Left colon (tissue), 2 donors: ENCODE measurements around the gene PSMD1. TPM values are rescaled to one million over a fixed set of nuclear protein-coding genes. Genes with fewer than 3 reads are reported as not detected.
"Not testable (repeated sequence)": the region's sequence is repeated elsewhere in the genome, so short reads cannot be mapped to it uniquely, and the experiment has no call there.

ENCODE experiments used
- ATAC-seq: fragments of 200-7000 bp; cut with Tn5 transposase; one replicate; pipeline ENCODE4 v1.9.1; 2020; ENCODE audit warnings: mild to moderate bottlenecking, moderate library complexity
- DNase-seq, 2 donors: peaks; one replicate each; pipeline ENCODE4 v3.0.0-alpha.2; 2020
- intact Hi-C, 2 donors: fragments of 100-400 bp; cut with DNase I in 1 of 2; cut with micrococcal nuclease in 1 of 2; formaldehyde crosslinking; loops; one replicate each; pipeline versions ENCODE4 v1.11.2 to v1.14.0; 2022; cut with DNase I, micrococcal nuclease
- total RNA-seq, 2 donors: library from RNA; stranded (reverse); fragmentation: NEBNext Ultra II Directional; extraction: Animal tissue kit (Norgen Biotek cat#: 25700); gene quantifications; one replicate each; pipeline ENCODE4 v1.2.1, GENCODE V29; 2021
- donor health status: DM: no; HTN: no; CAD: no.
- donor health status: DM: yes; HTN: yes; CAD: no.

PSMD1 gene
- total RNA-seq, 2 donors from 2014 or later = 81.3 to 91.0 TPM

DNA sequence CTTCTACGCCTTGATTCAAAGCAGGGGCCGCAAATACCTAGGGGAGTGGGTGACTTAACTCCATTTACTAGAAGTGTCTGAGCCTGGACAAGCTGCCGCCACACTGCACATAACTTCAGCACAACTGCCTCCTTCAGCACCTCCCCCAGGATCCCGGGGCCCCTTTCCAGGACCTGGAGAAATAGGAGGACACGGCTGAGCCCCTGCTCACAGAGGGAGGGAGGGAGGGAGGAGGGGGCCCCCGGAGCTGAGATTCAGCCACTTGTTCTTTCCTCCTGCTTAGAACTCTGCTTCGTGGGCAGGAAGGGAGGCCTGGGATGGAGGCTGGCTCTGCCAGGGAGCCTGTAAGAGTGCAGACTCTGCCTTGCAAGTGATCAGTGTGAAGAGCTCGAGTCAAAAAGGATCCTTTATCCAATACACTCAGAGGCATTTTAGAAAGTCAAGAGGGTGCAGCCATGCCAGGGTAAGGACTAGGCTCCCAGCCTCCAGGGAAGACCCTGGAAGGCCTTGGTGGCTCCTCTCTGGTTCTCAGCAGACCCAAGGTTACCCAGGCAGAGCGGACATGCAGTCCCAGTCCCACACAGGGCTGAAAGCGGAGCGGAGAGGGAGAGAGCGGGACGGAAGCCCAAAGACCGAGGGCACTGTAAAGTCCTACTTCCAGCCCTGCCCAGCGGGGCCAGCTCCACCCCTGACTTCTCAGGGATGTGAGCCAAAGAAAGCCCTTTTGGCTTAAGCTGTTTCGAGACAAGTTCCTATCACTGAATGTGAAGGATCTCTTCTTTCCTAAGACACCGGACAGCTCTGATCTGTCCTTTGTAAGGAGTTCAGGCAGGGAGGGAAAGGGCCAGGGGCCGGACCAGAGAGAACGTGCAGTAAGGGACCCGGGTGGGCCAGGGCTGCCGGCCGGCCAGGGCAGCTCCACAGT, 133.2 kb downstream of the PSMD1 start:
- ATAC-seq (peak; percentile 58), DNase-seq (peak; percentile 31 to 44)
- intact Hi-C loops = loop anchor here in 1 of 2 donors (10.0 kb wide), 1 partner anchor 85 kb away; no protein-coding TSS in a partner anchor

DNA sequence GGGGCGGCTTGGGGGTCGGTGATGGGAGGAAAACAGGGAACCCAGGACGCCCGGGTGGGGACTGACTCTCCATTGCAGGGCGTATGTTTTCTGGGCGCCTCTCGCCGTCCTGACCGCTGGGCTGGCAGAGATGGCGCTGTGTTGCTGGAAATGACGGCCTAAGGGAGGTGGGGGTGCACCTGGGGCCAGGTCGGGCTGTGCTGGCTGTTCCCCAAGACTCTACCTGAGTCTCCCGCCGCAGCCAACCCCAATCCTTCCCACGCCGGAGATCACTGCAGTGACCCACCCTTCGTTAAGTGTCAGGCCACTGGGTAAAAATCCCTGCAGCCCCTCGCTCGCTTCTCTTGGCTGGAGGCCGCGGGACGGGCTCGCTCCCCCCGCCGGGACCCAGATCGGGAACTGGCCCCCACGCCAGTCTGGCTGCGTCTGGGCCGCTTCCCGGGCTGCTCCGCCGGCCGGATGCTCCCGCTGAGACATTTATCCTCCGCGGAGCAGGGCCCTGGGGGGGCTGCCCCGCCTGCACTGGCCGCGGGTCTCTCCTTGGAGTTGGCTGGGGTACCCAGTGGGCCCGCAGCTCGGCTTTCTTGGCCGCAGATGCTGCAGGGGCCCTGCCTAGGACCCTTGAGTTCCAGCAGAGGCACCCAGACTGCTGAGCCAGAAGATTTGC, 134.0 kb downstream of the PSMD1 start:
- intact Hi-C loops = loop anchor here in 1 of 2 donors (10.0 kb wide), 1 partner anchor 86 kb away; no protein-coding TSS in a partner anchor
- DNase-seq = peak; percentile 50 to 60

GRCh38 chr2:231191896-231192872, 135.5 kb downstream of the PSMD1 start:
- ATAC-seq = peak; percentile 54
- DNase-seq = peak; percentile 63 to 74
- intact Hi-C loops = loop anchor here in 1 of 2 donors (10.0 kb wide), 1 partner anchor 87 kb away; no protein-coding TSS in a partner anchor

More for the DNA sequence above, 134.0 kb downstream of the PSMD1 start:
- ATAC-seq = peak; percentile 87

DNA sequence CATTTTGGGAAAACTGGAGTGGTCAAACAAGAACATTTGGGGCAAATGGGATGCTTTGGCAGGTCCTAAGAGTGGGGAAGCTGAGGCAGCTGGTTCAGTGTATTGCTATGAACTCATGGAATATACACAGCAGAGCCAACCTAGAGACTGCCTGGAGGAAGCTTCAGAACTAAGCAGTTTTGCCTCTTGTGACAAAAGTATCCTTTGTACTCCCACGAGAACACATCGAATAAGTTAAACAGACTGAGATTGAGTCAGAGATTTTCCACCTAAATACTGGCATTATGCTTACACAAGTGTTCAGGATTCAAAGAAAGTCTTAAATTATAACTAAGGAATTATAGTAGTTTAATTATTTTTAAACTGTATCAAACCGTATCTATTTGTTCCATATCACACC, 136.5 kb downstream of the PSMD1 start:
- DNase-seq = no peak
- no peak for ATAC-seq
- intact Hi-C loops = loop anchor here in 1 of 2 donors (10.0 kb wide), 1 partner anchor 88 kb away; no protein-coding TSS in a partner anchor

GRCh38 chr2:231196592-231196991, 139.9 kb downstream of the PSMD1 start:
- intact Hi-C loops = loop anchor here in 1 of 2 donors (10.0 kb wide), 1 partner anchor 92 kb away; no protein-coding TSS in a partner anchor
- no peak for ATAC-seq
- no peak for DNase-seq

GRCh38 chr2:231197196-231197595, 140.5 kb downstream of the PSMD1 start:
- ATAC-seq, DNase-seq: not testable (repeated sequence)
- intact Hi-C loops = loop anchor here in 1 of 2 donors (10.0 kb wide), 1 partner anchor 92 kb away; no protein-coding TSS in a partner anchor

DNA sequence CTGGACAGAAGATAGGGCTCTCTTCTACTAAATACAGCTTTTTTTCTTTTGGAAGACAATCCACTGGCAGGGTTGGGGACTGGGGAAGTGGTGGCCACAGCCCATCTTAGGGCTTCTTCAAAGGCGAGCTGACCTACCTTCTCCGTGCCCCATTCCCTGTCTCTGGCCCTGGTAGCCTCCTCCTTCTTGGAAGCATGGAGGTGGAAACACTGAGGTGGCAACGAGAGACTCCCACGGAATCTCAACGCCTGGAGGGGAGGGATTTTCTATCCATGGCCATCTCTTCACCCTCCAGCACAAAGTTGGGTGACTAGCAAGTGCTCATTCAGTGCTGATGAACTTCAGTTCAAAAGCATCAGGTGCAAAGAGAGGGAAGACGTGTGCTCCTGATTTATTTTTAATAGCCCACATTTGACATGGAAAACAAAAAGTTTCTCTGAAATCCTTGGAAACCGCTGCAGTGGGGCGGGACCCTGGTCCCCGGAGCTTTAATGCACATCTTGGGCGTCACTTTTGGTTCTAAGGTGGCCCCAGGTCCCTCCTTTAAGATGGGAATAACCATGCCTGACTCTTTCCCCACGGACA, 141.1 kb downstream of the PSMD1 start:
- no peak for DNase-seq
- ATAC-seq = no peak
- intact Hi-C loops = loop anchor here in 1 of 2 donors (10.0 kb wide), 1 partner anchor 93 kb away; no protein-coding TSS in a partner anchor

- ATAC-seq = peak; percentile 99
- DNase-seq = peak; percentile 61 to 82
- intact Hi-C loops = loop anchor here in 1 of 2 donors (10.0 kb wide), 1 partner anchor 94 kb away; no protein-coding TSS in a partner anchor
Measured at GRCh38 chr2:231198291-231199173, 141.9 kb downstream of the PSMD1 start, which contains the start of gene ARMC9. TSS of gene ARMC9 (plus strand) at chr2:231198631. CDS start at chr2:231206239, 7,608 bp downstream.

DNA sequence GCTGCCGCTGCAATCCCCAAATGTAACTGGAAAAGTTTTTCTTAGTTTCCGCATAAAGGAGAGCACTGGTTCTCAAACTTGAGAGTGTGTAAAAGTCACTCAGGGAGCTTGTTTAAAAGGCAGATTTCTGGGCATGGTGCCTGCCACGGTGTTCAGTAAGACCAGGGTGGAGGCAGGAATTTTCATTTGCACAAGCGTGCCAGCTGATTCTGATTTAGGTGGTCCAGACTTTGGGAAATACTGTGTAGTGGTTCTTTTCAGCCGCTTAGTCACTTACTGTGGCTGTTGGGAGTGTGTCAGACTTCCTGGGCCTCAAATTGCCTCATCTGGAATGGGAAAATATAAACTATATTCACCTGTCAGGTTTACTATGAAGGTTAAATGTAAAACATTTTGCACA, 142.6 kb downstream of the PSMD1 start:
- ATAC-seq = peak; percentile 15
- intact Hi-C loops = loop anchor here in 1 of 2 donors (10.0 kb wide), 1 partner anchor 94 kb away; no protein-coding TSS in a partner anchor
- no peak for DNase-seq

- no peak for ATAC-seq
- peak in 1 of 2 donors; percentile 18 for DNase-seq
- intact Hi-C loops = no loop called here
Measured at GRCh38 chr2:231200805-231201474, 144.3 kb downstream of the PSMD1 start.

- no peak for DNase-seq
- no peak for ATAC-seq
- intact Hi-C loops = no loop called here
Measured at GRCh38 chr2:231201475-231201814, 144.8 kb downstream of the PSMD1 start.

DNA sequence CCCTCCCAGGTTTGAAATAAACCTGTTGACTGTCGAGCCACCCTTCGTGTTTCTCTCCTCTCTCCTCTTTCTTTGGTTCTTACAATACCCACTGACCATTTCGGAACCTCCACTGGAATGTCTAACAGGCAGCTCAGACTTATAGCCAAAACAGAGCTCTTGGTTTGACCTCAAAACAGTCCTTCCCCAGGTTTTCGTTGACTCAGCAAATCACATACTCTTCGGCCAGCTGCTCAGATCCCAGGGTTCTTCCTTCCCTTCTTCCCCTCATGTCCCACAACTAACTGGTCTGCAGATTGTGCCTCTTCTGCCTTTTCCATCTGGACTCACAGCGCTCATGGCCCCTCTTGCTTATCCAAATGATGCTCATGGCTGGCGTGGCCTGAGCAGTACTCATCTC, 146.4 kb downstream of the PSMD1 start:
- intact Hi-C loops = no loop called here
- DNase-seq (no peak), ATAC-seq (no peak)

DNA sequence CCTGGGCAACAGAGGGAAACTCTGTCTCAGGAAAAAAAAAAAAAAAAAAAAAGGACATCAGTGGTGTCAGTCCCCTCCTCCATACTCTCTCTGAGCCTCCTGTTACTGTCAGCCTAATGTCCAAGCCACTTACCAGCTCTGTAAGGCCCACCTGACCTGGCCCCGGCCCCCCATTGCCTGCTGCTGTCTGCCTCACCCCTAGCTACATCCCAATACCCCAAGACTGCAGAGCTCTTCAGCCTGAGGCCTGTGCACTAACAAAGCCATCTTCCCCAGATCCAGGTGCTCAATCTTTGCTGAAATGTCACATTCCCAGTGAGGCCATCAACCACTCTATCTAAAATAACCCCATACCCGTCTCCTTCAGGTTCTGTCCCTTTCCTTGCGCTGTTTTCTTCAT, 147.5 kb downstream of the PSMD1 start:
- ATAC-seq (no peak), DNase-seq (no peak)
- intact Hi-C loops = no loop called here

- ATAC-seq (no peak), DNase-seq (peak in 1 of 2 donors; percentile 2)
- intact Hi-C loops = no loop called here
Measured at GRCh38 chr2:231204581-231204980, 147.9 kb downstream of the PSMD1 start.

DNA sequence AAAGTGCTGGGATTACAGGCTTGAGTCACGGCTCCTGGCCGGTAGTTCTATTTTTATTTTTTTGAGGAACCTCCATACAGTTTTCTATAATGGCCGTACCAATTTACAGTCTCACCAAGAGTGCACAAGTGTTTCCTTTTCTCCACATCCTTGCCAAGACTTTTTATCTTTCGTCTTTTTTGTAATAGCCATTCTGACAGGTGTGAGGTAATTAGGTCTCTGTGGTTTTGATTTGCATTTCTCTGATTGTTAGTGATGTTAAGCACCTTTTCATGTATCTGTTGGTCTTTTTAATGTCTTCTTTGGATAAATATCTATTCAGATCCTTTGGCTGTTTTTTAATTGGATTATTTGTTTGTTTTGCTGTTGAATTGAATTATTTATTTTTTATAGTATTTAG, 151.1 kb downstream of the PSMD1 start:
- ATAC-seq (no peak), DNase-seq (no peak)
- intact Hi-C loops = no loop called here

DNA sequence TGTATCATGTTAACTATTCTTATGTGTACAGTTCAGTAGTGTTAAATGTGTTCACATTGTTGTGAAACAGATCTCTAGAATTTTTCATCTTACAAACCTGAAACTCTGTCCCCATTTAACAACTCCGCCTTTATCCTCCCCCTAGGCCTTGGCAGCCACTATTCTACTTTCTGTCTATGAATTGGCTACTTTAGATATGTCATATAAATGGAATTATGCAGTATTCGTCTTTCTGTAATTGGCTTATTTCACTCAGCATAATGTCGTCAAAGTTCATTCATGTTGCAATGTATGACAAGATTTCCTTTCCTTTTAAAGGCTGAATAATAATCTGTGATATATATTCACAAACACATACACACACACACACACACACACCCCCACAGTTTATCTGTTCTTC, 154.1 kb downstream of the PSMD1 start:
- intact Hi-C loops = no loop called here
- no peak for ATAC-seq

More for the DNA sequence above, 154.1 kb downstream of the PSMD1 start:
- DNase-seq = no peak
